B cell (primary cell): Measurements from ENCODE around the gene NHS.

Experiments
- CTCF ChIP-seq: fragments of 200-600 bp; IDR thresholded peaks from one replicate; pipeline ENCODE4 v1.8.0; 2022; ENCODE audit warnings: antibody characterized with exemption, mild to moderate bottlenecking
- EZH2 ChIP-seq: IDR thresholded peaks from 2 replicates; pipeline ENCODE4 v1.6.1; 2012; ENCODE audit warnings: borderline replicate concordance, low read depth, mild to moderate bottlenecking, moderate library complexity, low read length; ENCODE audit not compliant: insufficient read depth, poor library complexity, severe bottlenecking

- TF ChIP-seq CTCF (no peak), EZH2 (no peak)
Observed at GRCh38 chrX:17527922-17528321, 152.9 kb downstream of the NHS start.
